NCI-H526 treated with DMSO at 0.1 percent for 48 hours (cell line): ENCODE data around the gene NPLOC4.
"Not testable (repeated sequence)": the region's sequence is repeated elsewhere in the genome, so short reads cannot be mapped to it uniquely, and the experiment has no call there.

Source experiments
- DNase-seq: peaks from one replicate; lab custom pipeline; 2025; lab: John Stamatoyannopoulos, UW

Gene NPLOC4

GRCh38 chr17:81631482-81631881, 5.4 kb downstream of the NPLOC4 start:
- DNase-seq: no peak

- DNase-seq: no peak
These were observed 6.6 kb downstream of the NPLOC4 start for GRCh38 chr17:81630274-81630673.

GRCh38 chr17:81621494-81622130, 15.3 kb downstream of the NPLOC4 start:
- DNase-seq: no peak

GRCh38 chr17:81618307-81618706, 18.6 kb downstream of the NPLOC4 start:
- not testable (repeated sequence) for DNase-seq

GRCh38 chr17:81616877-81617276, 20.0 kb downstream of the NPLOC4 start:
- no peak for DNase-seq

- DNase-seq: no peak
These were observed 21.4 kb downstream of the NPLOC4 start for GRCh38 chr17:81615401-81615930.

GRCh38 chr17:81612172-81612970, 24.5 kb downstream of the NPLOC4 start:
- no peak for DNase-seq

GRCh38 chr17:81609541-81610311, 27.2 kb downstream of the NPLOC4 start:
- no peak for DNase-seq

GRCh38 chr17:81608605-81609004, 28.3 kb downstream of the NPLOC4 start:
- DNase-seq: no peak

- no peak for DNase-seq
These were observed 28.8 kb downstream of the NPLOC4 start for GRCh38 chr17:81608082-81608481.

- no peak for DNase-seq
These were observed 29.5 kb downstream of the NPLOC4 start for GRCh38 chr17:81607431-81607830.

GRCh38 chr17:81603846-81604610, 32.9 kb downstream of the NPLOC4 start:
- no peak for DNase-seq

GRCh38 chr17:81601525-81602120, 35.3 kb downstream of the NPLOC4 start:
- peak; percentile 16 for DNase-seq

- no peak for DNase-seq
These were observed 37.0 kb downstream of the NPLOC4 start for GRCh38 chr17:81599719-81600486.

- no peak for DNase-seq
These were observed 43.6 kb downstream of the NPLOC4 start for GRCh38 chr17:81593105-81593871.

- no peak for DNase-seq
These were observed 44.9 kb downstream of the NPLOC4 start for GRCh38 chr17:81591971-81592370.

GRCh38 chr17:81590121-81590520, 46.8 kb downstream of the NPLOC4 start:
- DNase-seq: no peak

GRCh38 chr17:81589612-81590011, 47.3 kb downstream of the NPLOC4 start:
- DNase-seq: no peak

- no peak for DNase-seq
These were observed 50.8 kb downstream of the NPLOC4 start for GRCh38 chr17:81586096-81586495.

- not testable (repeated sequence) for DNase-seq
These were observed 52.1 kb downstream of the NPLOC4 start for GRCh38 chr17:81584771-81585170.
